GM21423 (cell line): Measurements from ENCODE around the gene VRK3.
"Not testable (repeated sequence)": the region's sequence is repeated elsewhere in the genome, so short reads cannot be mapped to it uniquely, and the experiment has no call there.

Experiments used
- ATAC-seq: cut with Tn5 transposase; IDR thresholded peaks from one replicate; pipeline ENCODE4 v1.9.1; 2021; ENCODE audit warnings: mild to moderate bottlenecking, moderate library complexity; ENCODE audit not compliant: unreplicated experiment

The VRK3 gene, protein sequence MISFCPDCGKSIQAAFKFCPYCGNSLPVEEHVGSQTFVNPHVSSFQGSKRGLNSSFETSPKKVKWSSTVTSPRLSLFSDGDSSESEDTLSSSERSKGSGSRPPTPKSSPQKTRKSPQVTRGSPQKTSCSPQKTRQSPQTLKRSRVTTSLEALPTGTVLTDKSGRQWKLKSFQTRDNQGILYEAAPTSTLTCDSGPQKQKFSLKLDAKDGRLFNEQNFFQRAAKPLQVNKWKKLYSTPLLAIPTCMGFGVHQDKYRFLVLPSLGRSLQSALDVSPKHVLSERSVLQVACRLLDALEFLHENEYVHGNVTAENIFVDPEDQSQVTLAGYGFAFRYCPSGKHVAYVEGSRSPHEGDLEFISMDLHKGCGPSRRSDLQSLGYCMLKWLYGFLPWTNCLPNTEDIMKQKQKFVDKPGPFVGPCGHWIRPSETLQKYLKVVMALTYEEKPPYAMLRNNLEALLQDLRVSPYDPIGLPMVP

DNA sequence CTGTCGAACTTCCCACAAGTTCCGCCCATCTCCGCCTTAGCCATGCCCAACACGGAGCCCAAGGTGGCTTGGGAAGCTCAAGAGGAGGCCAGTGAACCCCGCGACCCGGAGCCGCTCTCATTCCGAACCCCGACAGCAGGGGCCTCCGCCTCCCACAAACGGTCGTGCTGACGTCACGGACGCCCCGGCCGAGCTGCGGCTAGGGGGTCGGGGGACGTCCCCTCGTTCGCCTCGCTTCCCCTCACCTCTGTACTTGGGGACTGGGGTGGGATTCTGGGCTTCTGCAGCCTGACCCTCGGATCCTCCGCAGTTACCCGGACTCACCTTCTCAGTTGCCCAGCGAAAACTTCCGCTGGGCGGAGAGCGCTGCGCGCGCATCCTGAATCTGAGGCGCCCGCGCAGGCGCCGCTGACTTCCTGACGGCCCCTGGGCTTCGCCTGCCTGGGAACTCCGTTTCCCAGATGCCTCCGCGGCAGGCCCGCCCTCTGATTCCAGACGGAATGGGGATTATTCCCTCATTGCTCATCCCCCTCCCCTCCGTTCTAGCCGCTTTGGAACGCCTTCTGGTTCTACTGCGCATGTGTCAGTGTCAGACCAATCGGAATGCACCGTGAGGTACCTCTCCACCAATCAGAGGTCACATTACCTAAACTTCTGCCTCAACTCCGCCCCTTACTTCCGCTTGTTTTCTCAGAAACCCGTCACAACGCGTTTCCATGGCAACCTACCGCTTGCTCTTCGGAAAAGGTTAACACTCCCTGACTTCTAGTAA is at the start of gene VRK3:
VRK3 (minus strand) TSS at position 351 of the 772 bp plus-strand sequence. CDS start 9,210 bp downstream, outside the sequence.
- peak; percentile 85 for ATAC-seq

DNA sequence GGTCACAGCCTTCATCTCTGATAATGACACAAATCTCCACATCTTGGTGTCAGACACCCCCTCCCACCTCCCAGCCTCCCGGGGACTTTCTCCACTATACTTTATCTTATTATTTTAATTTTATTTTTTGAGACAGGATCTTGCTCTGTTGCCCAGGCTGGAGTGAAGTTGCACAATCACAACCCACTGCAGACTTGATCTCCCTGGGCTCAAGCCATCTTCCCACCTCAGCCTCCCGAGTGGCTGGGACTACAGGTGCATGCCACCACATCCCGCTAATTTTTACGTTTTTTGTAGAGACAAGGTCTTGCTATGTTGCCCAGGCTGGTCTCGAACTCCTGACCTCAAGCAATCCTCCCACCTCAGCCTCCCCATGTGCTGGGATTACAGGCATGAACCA is 43.2 kb upstream of the VRK3 start:
- not testable (repeated sequence) for ATAC-seq

DNA sequence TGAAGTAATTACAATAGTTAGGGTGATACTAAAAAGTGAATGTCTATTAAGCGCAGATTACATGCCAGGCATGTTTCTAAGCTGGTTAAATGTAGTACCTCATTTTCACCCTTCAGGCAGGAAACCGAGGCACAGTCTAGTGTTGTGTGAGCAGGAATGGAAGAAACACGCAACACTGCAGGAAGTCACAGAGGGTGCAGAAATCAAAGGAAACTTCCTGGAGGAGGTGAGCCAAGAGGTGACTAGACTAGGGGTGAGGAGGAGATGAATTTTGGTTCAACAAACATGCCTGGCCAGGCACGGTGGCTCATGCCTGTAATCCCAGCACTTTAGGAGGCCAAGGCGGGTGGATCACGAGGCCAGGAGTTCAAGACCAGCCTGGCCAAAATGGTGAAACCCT is 42.4 kb upstream of the VRK3 start:
- ATAC-seq = no peak

DNA sequence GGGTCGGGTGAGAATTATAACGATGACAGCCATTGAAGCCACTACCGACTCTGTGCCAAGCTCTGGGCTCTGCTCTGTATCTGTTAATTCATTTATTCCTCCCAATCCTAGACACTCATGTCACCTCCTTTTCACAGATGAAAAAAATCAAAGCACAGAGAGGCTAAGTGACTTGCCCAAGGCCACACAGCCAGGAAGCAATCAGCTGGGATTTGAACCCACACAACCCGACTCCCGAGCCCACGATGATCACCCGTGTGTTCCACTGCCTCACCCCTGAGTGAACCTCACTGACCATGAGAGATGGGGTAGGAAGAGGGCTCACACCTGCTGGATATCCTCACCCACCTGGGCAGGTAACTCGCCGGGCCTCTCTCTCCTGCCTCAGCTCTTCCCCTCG is 40.8 kb upstream of the VRK3 start:
- ATAC-seq = no peak

DNA sequence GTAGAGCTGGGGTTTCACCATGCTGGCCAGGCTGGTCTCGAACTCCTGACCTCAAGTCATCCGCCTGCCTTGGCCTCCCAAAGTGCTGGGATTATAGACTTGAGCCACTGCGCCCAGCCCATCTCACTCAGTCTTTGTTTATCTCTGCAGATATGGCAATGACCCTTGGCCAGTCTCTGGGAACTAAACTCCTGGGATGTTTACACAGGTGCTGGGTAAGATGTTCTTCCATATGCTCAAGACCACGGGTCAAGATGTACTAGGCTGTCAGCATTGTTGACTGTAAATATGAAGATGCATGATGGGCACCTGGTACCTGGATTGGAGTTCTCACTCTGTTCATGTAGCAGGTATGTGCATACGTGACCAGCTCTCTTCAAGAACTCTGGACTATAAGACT is 36.5 kb upstream of the VRK3 start:
- no peak for ATAC-seq

DNA sequence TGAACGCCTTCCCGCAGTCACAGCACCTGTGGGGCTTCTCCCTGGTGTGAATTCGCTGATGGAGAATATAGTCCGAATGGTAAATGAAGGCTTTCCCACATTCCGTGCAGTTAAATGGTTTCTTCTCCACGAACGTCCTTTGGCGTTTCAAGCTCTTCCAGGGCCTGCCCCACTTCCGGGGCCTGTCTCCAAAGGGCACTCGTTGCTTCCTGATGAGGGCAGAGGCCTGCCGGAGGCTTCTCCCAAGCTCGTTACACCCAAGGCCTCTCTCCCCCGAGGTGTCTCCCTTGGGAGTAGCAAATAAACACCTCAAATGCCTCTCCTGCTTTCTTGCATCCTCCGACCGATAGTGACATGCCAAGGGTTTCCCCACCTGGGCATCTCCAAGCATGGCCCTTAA is 34.9 kb upstream of the VRK3 start:
- ATAC-seq = no peak

DNA sequence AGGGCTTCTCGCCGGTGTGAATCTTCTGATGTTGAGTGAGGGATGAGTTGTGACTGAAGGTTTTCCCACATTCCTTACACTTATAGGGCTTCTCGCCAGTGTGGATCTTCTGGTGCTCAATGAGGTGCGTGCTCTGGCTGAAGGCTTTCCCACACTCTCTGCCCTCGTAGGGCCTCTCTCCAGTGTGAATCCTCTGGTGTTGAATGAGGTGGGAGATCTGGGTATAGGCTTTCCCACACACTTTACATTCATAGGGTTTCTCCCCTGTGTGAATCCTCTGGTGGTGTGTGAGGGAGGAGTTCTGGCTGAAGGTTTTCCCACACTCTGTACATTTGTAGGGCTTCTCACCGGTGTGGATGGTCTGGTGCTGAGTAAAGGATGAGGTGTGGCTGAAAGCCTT is 33.9 kb upstream of the VRK3 start:
- no peak for ATAC-seq

DNA sequence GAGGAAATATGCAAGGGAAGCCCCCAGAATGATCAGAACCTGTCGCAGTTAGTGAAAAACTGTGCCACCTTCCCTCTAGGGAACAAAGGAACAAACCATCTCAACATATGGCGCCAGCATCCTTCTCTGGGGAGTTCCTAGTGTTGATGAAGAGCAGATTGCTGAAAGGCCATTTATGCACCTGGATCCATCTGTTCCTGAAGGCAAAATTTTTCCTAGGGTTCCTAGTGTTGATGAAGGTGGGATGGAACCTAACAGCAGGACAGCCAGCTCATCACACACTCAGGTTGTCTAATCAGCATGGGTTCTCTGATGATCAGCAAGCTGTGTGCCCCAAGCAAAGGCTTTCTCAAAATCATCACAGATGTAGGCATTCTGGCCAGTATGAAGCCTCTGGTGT is 33.3 kb upstream of the VRK3 start:
- no peak for ATAC-seq

DNA sequence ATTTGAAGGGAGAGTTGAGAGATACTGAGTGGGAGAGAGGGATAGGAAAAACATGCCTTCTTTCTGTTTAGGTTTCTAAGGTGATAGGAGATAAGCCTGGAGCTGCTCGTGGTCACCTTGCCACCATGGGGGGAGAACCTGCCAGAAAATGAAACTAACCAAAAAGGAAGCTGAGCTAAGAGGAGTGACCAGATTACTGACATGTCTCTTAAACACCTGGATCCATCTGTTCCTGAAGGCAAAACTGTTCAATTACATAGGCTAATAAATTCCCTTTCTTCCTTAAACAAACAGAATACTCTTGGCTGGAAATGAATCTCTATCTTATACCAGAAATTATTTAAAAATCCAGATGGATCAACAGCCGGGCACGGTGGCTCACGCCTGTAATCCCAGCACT is 27.9 kb upstream of the VRK3 start:
- no peak for ATAC-seq

DNA sequence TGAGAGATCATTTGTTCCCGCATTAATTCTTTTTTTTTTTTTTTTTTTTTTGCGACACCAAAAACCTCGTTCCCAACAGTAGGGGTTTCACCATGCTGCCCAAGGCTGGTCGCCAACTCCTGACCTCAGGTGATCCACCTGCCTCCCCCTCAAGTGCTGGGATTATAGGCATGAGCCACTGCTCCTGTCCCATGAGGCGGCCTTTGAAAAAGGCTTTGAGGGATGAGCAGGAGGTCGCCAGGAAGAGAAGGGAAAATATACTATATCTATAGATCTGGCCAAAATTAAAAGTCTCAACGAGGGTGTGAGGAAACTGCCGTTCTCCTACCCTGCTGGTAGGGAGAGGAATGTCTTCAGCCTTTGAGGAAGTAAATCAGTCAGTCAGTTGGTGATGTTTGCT is 26.8 kb upstream of the VRK3 start:
- no peak for ATAC-seq

DNA sequence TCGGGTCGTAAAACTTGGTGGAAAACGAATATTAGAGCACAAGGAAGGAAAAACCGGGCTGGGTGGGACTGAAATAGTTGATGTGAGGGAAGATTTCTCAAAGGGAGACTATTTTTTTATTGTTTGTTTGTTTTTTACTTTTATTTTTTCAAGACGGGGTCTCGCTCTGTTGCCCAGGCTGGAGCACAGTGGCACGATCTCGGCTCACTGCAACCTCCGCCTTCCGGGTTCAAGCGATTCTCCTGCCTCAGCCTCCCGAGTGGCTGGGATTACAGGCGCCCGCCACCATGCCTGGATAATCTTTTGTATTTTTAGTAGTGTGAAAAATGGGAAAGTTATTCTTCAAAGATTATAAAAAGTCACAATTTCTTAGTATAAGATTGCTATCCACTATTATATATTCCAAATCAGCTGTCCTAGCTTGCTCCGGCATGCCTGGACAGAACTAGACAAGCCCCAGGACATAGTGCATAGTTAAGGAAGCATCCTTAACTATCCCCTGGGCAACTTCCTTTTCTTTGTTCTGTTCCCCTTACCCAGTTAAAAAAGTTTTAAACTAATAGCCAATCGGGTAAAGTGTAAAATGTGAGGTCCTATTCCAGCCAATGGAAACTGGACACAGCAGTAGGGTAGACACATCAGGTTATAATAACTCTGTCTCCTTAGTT is 26.2 kb upstream of the VRK3 start:
- not testable (repeated sequence) for ATAC-seq

DNA sequence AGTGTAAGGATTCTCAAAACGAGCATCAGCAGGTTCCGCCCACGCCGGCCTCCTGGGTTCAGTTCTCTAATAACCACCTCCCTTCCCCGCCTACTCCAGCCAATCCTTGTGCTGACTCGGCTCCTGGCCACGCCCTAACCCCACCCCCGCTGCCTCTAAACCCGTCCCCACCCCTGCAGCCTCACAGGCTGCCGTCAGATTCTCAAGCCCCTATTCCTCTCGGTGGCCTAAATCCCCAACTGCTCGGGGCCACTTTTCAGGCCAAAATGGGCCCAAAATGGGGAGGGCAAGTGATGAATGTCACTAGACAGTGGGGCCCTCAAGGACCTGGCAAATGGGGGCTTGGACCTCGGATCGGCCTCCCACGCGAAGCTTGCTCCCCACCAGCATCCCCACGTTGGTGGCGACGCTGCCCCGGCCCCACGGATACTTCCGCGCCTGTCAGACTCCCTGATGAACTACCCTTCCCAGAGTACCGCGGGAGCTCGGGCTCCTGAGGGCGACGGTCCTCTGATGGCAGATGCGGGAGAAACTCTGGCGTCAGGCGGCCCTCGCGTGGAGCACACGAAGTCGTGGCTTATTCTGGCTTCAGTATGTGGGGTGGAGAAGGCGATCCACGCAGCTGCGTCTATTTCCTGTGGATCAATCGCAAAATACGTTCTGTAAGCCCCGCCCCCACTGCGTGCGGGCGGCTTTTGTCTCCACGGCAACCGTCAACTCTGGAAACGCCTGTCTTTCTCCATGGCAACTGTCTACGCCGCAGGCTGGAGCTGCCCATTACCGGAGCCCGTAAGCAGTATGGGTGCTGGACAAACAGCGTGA is 25.4 kb upstream of the VRK3 start:
- no peak for ATAC-seq

DNA sequence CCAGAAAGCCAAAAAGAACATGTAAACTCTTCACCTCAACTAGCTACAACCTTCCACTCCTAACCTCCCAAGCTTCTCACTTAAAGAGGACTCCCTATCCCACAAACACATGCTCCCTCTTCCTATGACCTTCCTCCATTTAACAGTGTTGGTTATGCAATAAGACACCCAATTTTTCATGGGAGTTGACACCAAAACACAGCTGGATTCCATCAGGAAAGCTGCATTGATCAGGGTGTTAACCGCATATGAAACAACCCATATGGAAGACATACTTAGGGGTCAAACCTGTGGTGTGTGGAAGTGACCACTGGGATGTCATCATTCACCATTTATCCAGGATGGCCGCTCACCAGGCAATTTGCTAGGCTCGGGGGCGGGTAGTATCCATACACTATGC is 22.5 kb upstream of the VRK3 start:
- ATAC-seq = no peak

DNA sequence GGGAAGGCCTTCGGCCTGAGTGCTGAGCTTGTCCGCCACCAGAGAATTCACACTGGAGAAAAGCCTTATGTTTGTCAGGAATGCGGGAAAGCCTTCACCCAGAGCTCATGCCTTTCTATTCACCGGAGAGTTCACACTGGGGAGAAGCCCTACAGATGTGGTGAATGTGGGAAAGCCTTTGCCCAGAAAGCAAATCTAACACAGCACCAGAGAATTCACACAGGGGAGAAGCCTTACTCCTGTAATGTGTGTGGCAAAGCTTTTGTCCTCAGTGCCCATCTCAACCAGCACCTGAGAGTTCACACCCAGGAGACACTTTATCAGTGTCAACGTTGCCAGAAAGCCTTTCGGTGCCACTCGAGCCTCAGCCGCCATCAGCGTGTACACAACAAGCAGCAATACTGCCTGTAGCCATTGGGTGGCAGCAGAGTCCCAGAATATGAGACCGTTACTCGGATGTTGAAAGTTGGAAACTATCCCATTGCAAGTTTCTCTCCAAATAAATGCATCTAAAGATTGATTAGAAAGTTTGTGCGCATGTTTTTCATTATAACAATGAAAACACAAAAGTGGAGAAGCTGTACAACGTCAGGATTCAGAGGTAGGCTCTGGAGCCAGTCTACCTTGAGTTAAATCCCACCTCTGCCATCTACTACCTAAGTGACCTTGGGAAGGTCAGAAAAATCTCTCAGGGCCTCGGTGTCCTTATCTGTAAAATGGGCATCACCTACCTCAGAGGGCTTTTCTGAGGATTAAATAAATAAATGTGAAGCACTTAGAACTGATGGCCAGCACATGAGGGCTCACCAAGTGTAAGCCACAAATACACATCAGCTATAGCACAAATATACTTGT is 21.7 kb upstream of the VRK3 start:
- ATAC-seq = no peak

DNA sequence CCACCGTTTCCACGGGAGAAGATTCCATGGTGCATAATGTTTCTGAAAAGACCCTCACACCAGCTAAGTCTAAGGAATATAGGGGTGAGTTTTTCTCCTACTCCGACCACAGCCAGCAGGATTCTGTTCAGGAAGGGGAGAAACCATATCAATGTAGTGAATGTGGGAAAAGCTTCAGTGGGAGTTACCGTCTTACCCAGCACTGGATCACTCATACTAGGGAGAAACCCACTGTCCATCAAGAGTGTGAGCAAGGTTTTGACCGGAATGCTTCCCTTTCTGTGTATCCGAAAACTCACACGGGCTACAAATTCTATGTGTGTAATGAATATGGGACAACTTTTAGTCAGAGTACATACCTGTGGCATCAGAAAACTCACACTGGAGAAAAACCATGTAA is 19.8 kb upstream of the VRK3 start:
- no peak for ATAC-seq

DNA sequence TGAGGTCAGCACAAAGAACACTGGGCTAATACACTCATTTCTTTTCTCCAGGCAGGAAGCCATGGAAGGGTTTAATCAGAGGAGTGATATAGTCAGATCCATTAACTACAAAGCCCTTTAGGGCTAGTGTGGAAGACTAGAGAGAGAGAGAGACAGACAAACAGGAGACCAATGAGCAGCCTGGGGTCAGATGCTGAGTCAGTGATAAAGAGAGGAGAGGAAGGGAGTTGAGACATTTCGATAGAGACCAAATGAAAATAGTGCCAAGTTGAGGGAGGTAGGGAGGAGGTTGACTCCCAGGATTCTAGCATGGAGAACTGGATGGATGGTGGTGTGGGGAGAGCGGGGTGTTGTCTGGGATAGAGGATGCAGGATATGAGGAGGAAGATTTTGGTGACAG is 18.8 kb upstream of the VRK3 start:
- ATAC-seq = no peak

DNA sequence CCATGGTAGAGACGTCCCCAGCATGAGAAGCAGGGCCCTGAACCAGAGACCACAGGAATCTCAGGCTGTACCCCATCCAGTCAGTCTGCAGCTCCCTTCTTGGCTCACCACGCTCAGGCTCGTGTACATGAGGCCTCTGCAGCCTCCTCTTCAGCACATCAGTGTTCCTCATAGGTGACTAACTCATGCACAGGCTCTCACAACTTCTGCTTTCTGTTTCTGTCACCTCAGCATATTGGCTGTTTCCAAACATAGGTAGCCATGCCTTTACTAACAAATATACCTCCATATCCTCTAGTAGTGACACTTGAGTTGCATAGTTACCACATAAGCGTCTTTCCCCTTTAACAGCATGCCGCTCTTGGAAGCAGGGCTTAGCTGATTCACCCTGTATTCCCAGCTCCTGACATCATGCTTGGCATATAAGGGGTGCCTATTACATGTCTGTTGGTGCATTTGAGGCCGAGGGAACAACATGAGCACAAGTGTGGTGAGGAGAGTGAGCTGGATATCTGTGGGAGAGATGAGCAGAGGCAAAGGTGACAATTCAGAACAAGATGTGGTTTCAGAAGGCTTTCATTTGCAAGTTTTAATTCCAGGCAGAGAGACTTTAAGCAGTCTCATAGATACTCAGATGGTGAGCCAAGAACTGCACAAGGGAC is 17.3 kb upstream of the VRK3 start:
- no peak for ATAC-seq

DNA sequence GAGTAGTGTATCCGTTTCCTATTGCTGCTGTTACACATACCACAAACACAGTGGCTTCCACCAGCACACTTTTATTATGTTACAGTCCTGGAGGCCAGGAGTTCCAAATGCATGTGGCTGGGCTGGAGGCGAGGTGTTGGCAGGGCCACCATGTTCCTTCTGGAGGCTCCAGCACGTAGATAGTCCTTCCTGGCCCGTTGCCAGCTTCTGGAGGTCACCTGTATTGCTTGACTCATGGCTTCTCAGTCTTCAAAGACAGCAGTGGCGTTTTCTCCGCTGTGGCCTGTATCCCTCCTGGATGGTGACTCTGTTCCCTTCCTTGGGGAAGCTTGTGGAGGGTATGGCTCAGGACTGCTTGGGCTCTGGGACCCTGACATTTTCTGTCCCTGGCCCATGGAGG is 15.8 kb upstream of the VRK3 start:
- ATAC-seq = no peak

DNA sequence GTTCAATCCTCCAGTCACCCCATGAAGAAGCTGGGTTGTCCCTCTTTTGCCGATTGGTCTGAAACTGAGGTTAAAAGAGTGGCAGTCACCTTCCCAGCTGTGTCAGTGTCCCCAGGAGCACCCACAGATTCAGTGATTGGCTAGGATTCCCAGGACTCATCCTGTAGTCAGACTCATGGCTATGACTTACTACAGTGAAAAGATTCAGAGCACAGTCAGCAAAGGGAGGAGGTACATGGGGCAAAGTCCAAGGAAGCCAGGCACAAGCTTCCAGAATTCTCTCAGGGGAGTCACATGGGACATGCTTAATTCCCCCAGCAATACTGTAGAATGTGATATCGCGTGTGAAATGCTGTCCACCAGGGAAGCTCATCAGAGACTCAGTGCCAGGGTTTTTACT is 14.8 kb upstream of the VRK3 start:
- ATAC-seq = no peak
